Stimulated activated CD4-positive, alpha-beta T cell treated with anti-CD3 and anti-CD28 coated beads, Interleukin-1b, Interleukin-23, amount 100 ng/mL, for 24 hours (primary cell): ENCODE data around the gene SLC2A4.

Experiments used
- DNase-seq, 4 experiments: peaks; one replicate each; pipeline ENCODE4 v3.0.0-alpha.2; 2020; ENCODE audit warnings: low read depth in 4 of 4, low spot score in 1 of 4

SLC2A4 gene

GRCh38 chr17:7296189-7296861 lies 14.8 kb downstream of the SLC2A4 start:
- peak in 3 of 4 experiments; percentile 35 to 58 (median 55) for DNase-seq

- no peak for DNase-seq
Observed at GRCh38 chr17:7304179-7304578, 22.7 kb downstream of the SLC2A4 start.

GRCh38 chr17:7306911-7307685 lies 25.6 kb downstream of the SLC2A4 start, which contains the start of gene EIF5A:
Gene EIF5A (plus strand): TSS chr17:7307628. CDS start chr17:7309636, 2,008 bp downstream.
- peak; percentile 100 for DNase-seq

GRCh38 chr17:7307686-7308624 lies 26.4 kb downstream of the SLC2A4 start:
- DNase-seq: peak in 2 of 4 experiments; percentile 25 to 28

GRCh38 chr17:7308625-7309433 lies 27.3 kb downstream of the SLC2A4 start:
- DNase-seq: peak in 3 of 4 experiments; percentile 53 to 79 (median 75)

GRCh38 chr17:7309628-7310027 lies 28.1 kb downstream of the SLC2A4 start:
- no peak for DNase-seq

GRCh38 chr17:7311110-7311705 lies 29.7 kb downstream of the SLC2A4 start:
- DNase-seq: no peak

- DNase-seq: no peak
Observed at GRCh38 chr17:7312432-7313087, 31.0 kb downstream of the SLC2A4 start.

GRCh38 chr17:7313088-7313889 lies 31.8 kb downstream of the SLC2A4 start:
- DNase-seq: no peak

- no peak for DNase-seq
Observed at GRCh38 chr17:7313890-7314718, 32.6 kb downstream of the SLC2A4 start.

GRCh38 chr17:7314719-7315569 lies 33.4 kb downstream of the SLC2A4 start, which contains the start of gene GPS2:
Gene GPS2 (minus strand): TSS chr17:7315360. CDS start chr17:7315052, 308 bp downstream.
- peak; percentile 83 to 94 (median 91) for DNase-seq

- DNase-seq: no peak
Observed at GRCh38 chr17:7315570-7316235, 34.2 kb downstream of the SLC2A4 start.

GRCh38 chr17:7317161-7317803 lies 35.8 kb downstream of the SLC2A4 start:
- DNase-seq: no peak

- no peak for DNase-seq
Observed at GRCh38 chr17:7318121-7318860, 36.8 kb downstream of the SLC2A4 start.

GRCh38 chr17:7321466-7321865 lies 39.9 kb downstream of the SLC2A4 start:
- DNase-seq: no peak
